HEK293T (cell line): ENCODE measurements around the gene SKIC8.

Experiments
- ARNT ChIP-seq: fragments of 450-650 bp; IDR thresholded peaks from 2 replicates; pipeline ENCODE4 v1.6.1; 2017; ENCODE audit warnings: mild to moderate bottlenecking
- ELF4 ChIP-seq: fragments of 450-650 bp; IDR thresholded peaks from 2 replicates; pipeline ENCODE4 v1.6.1; 2017; ENCODE audit warnings: antibody characterized with exemption
- L3MBTL2 ChIP-seq: fragments of 450-650 bp; conservative IDR thresholded peaks from 2 replicates; pipeline ENCODE4 v1.6.1; 2016; ENCODE audit warnings: mild to moderate bottlenecking
- PKNOX1 ChIP-seq: fragments of 450-650 bp; IDR thresholded peaks from 2 replicates; pipeline ENCODE4 v1.6.1; 2016
- SUZ12 ChIP-seq: fragments of 450-650 bp; IDR thresholded peaks from 2 replicates; pipeline ENCODE4 v1.6.1; 2016; ENCODE audit warnings: mild to moderate bottlenecking
- TARDBP ChIP-seq: fragments of 450-650 bp; IDR thresholded peaks from 2 replicates; pipeline ENCODE4 v1.6.1; 2016

DNA sequence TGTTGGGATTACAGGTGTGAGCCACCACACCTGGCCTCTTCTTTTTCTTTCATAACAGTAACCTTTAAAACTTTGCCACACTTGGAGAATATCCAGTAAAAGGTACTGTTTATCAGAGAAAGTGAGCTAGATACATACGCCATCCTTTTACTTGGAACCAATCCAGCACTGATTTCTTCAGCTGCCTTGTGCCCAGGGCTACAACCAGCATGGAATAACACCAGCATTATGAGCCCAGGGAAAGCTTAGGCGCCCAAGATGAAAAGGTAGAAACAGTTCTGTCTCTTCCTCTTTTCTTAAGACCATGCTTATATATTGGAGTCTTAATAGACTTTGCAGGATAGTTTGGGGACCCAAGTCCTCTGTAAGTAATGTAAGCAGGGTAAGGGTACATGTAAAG lies 8.4 kb downstream of the SKIC8 start:
- no peak for TF ChIP-seq ELF4
- TF ChIP-seq SUZ12 = no peak
- no peak for TF ChIP-seq PKNOX1
- no peak for TF ChIP-seq TARDBP
- TF ChIP-seq L3MBTL2 = no peak
- TF ChIP-seq ARNT = no peak
